Effector memory CD4-positive, alpha-beta T cell (primary cell): Measurements from ENCODE around the gene MAP2K6.

Experiments
- DNase-seq, 3 donors: peaks; one replicate each; pipeline ENCODE4 v3.0.0-alpha.2; 2020
- H3K27ac ChIP-seq: 2 replicates; pipeline ENCODE4 v1.7.0; 2013; ENCODE audit warnings: mild to moderate bottlenecking, low read length, moderate library complexity; ENCODE audit not compliant: insufficient read depth, poor library complexity, severe bottlenecking
- H3K27me3 ChIP-seq: replicated peaks from 2 replicates; pipeline ENCODE4 v1.7.0; 2013; ENCODE audit warnings: mild to moderate bottlenecking, low read length; ENCODE audit not compliant: insufficient read depth, control insufficient read depth, poor library complexity, severe bottlenecking
- H3K36me3 ChIP-seq: 2 replicates; pipeline ENCODE4 v1.7.0; 2013; ENCODE audit warnings: mild to moderate bottlenecking, low read length, moderate library complexity; ENCODE audit not compliant: control insufficient read depth, insufficient read depth
- H3K4me1 ChIP-seq: 2 replicates; pipeline ENCODE4 v1.7.0; 2013; ENCODE audit warnings: low read length, mild to moderate bottlenecking; ENCODE audit not compliant: control insufficient read depth, insufficient read depth, poor library complexity, severe bottlenecking
- H3K4me3 ChIP-seq: 2 replicates; pipeline ENCODE4 v1.7.0; 2013; ENCODE audit warnings: low read length, low read depth, mild to moderate bottlenecking; ENCODE audit not compliant: insufficient read depth, poor library complexity, severe bottlenecking
- H3K9me3 ChIP-seq: 2 replicates; pipeline ENCODE4 v1.7.0; 2013; ENCODE audit warnings: mild to moderate bottlenecking, low read length, moderate library complexity; ENCODE audit not compliant: control insufficient read depth

MAP2K6 gene

GRCh38 chr17:69525920-69526841 is 111.7 kb downstream of the MAP2K6 start:
- H3K4me1 ChIP-seq: no peaks in the 10 kb centered on the region
- H3K27ac ChIP-seq: no peak overlapping the region
- no peaks in the 10 kb centered on the region for H3K27me3 ChIP-seq
- H3K9me3 ChIP-seq: no peaks in the 10 kb centered on the region
- no peak for DNase-seq
- no peak overlapping the region for H3K4me3 ChIP-seq
- peaks cover 32% of the 10 kb centered on the region for H3K36me3 ChIP-seq

- Histone ChIP-seq H3K36me3 (peaks cover 28% of the 10 kb centered on the region), H3K9me3 (no peaks in the 10 kb centered on the region), H3K4me1 (no peaks in the 10 kb centered on the region), H3K27me3 (no peaks in the 10 kb centered on the region), H3K27ac (no peak overlapping the region), H3K4me3 (no peak overlapping the region)
- DNase-seq: no peak
Observed at GRCh38 chr17:69528035-69528434, 113.5 kb downstream of the MAP2K6 start.

- no peaks in the 10 kb centered on the region for H3K9me3 ChIP-seq
- no peak overlapping the region for H3K27ac ChIP-seq
- no peaks in the 10 kb centered on the region for H3K4me1 ChIP-seq
- no peaks in the 10 kb centered on the region for H3K27me3 ChIP-seq
- DNase-seq: no peak
- peaks cover 4% of the 10 kb centered on the region for H3K36me3 ChIP-seq
- H3K4me3 ChIP-seq: no peak overlapping the region
Observed at GRCh38 chr17:69533481-69534234, 119.2 kb downstream of the MAP2K6 start.

- Histone ChIP-seq H3K36me3 (peaks cover 4% of the 10 kb centered on the region), H3K27me3 (no peaks in the 10 kb centered on the region), H3K9me3 (no peaks in the 10 kb centered on the region), H3K27ac (no peak overlapping the region), H3K4me1 (no peaks in the 10 kb centered on the region), H3K4me3 (no peak overlapping the region)
- DNase-seq: no peak
Observed at GRCh38 chr17:69534235-69534621, 119.7 kb downstream of the MAP2K6 start.

GRCh38 chr17:69535016-69535570 is 120.6 kb downstream of the MAP2K6 start:
- DNase-seq: no peak
- no peaks in the 10 kb centered on the region for H3K27me3 ChIP-seq
- peaks cover 4% of the 10 kb centered on the region for H3K36me3 ChIP-seq
- no peaks in the 10 kb centered on the region for H3K4me1 ChIP-seq
- no peak overlapping the region for H3K27ac ChIP-seq
- no peaks in the 10 kb centered on the region for H3K9me3 ChIP-seq
- no peak overlapping the region for H3K4me3 ChIP-seq

GRCh38 chr17:69538795-69539194 is 124.3 kb downstream of the MAP2K6 start:
- Histone ChIP-seq H3K9me3 (no peaks in the 10 kb centered on the region), H3K27me3 (no peaks in the 10 kb centered on the region), H3K4me1 (no peaks in the 10 kb centered on the region), H3K4me3 (no peak overlapping the region), H3K36me3 (peaks cover 3% of the 10 kb centered on the region), H3K27ac (no peak overlapping the region)
- DNase-seq: no peak

- Histone ChIP-seq H3K36me3 (no peaks in the 10 kb centered on the region), H3K4me1 (no peaks in the 10 kb centered on the region), H3K27ac (no peak overlapping the region), H3K9me3 (no peaks in the 10 kb centered on the region), H3K27me3 (no peaks in the 10 kb centered on the region), H3K4me3 (no peak overlapping the region)
- no peak for DNase-seq
Observed at GRCh38 chr17:69539274-69539673, 124.8 kb downstream of the MAP2K6 start.

GRCh38 chr17:69539781-69540319 is 125.4 kb downstream of the MAP2K6 start:
- no peak overlapping the region for H3K4me3 ChIP-seq
- H3K27ac ChIP-seq: no peak overlapping the region
- no peaks in the 10 kb centered on the region for H3K27me3 ChIP-seq
- no peak for DNase-seq
- no peaks in the 10 kb centered on the region for H3K4me1 ChIP-seq
- no peaks in the 10 kb centered on the region for H3K9me3 ChIP-seq
- H3K36me3 ChIP-seq: no peaks in the 10 kb centered on the region

GRCh38 chr17:69540356-69540755 is 125.9 kb downstream of the MAP2K6 start:
- no peak overlapping the region for H3K27ac ChIP-seq
- no peaks in the 10 kb centered on the region for H3K9me3 ChIP-seq

More at GRCh38 chr17:69540356-69540755, 125.9 kb downstream of the MAP2K6 start:
- DNase-seq: no peak
- Histone ChIP-seq H3K36me3 (no peaks in the 10 kb centered on the region), H3K27me3 (no peaks in the 10 kb centered on the region), H3K4me1 (no peaks in the 10 kb centered on the region), H3K4me3 (no peak overlapping the region)
